ENCODE data around the gene CDH9. TPM values are rescaled to one million over a fixed set of nuclear protein-coding genes. Genes with fewer than 3 reads are reported as not detected.
A peak's percentile ranks its signal among the peaks of the same experiment; 100 is the strongest.

The CDH9 gene
- total RNA-seq, 4 donors from 2014 or later: not detected

- WGBS, 2 donors: 48 to 51% methylated on average over 2 of the region's 2 CpGs
- DNase-seq (ENCODE audit: low spot score in 2 of 2): no peak
- no peak for TF ChIP-seq POLR2A (IDR thresholded peaks at IDR 0.05)
- TF ChIP-seq CTCF (IDR thresholded peaks at IDR 0.05): no peak
- no peak overlapping the region for H3K4me3 ChIP-seq (ENCODE audit: low read depth, poor library complexity, severe bottlenecking)
- intact Hi-C loops (cut with DNase I; ENCODE audit: low total_unique reads): no loop called here
These were observed 83.2 kb downstream of the CDH9 start for GRCh38 chr5:26955161-26955560.

GRCh38 chr5:26948921-26949320 lies 89.5 kb downstream of the CDH9 start:
- WGBS, 2 donors: 76 to 81% methylated on average over 2 of the region's 2 CpGs
- intact Hi-C loops (cut with DNase I; ENCODE audit: low total_unique reads): no loop called here

GRCh38 chr5:26945901-26946300 lies 92.5 kb downstream of the CDH9 start:
- H3K4me3 ChIP-seq (ENCODE audit: low read depth, poor library complexity, severe bottlenecking): no peak overlapping the region
- DNase-seq (ENCODE audit: low spot score in 2 of 2): no peak
- TF ChIP-seq CTCF (IDR thresholded peaks at IDR 0.05) (no peak), POLR2A (IDR thresholded peaks at IDR 0.05) (no peak)
- intact Hi-C loops (cut with DNase I; ENCODE audit: low total_unique reads): no loop called here

More at GRCh38 chr5:26948921-26949320, 89.5 kb downstream of the CDH9 start:
- TF ChIP-seq CTCF (IDR thresholded peaks at IDR 0.05) (no peak), POLR2A (IDR thresholded peaks at IDR 0.05) (no peak)
- H3K4me3 ChIP-seq (ENCODE audit: low read depth, poor library complexity, severe bottlenecking): no peak overlapping the region
- DNase-seq (ENCODE audit: low spot score in 2 of 2): no peak

GRCh38 chr5:26942481-26942880 lies 95.9 kb downstream of the CDH9 start:
- WGBS, 2 donors: 32 to 34% methylated on average over 2 of the region's 2 CpGs
- TF ChIP-seq POLR2A (IDR thresholded peaks at IDR 0.05) (no peak), CTCF (IDR thresholded peaks at IDR 0.05) (no peak)
- no peak overlapping the region for H3K4me3 ChIP-seq (ENCODE audit: low read depth, poor library complexity, severe bottlenecking)
- DNase-seq (ENCODE audit: low spot score in 2 of 2): peak in 1 of 2 donors; percentile 19
- intact Hi-C loops (cut with DNase I; ENCODE audit: low total_unique reads): no loop called here

- no peak for TF ChIP-seq POLR2A (IDR thresholded peaks at IDR 0.05)
- TF ChIP-seq CTCF (IDR thresholded peaks at IDR 0.05): no peak
- H3K4me3 ChIP-seq (ENCODE audit: low read depth, poor library complexity, severe bottlenecking): no peak overlapping the region
- WGBS, 2 donors: 40 to 44% methylated on average over 1 of the region's 1 CpG
- intact Hi-C loops (cut with DNase I; ENCODE audit: low total_unique reads): no loop called here
- no peak for DNase-seq (ENCODE audit: low spot score in 2 of 2)
These were observed 97.4 kb downstream of the CDH9 start for GRCh38 chr5:26940994-26941393.

GRCh38 chr5:26932238-26932637 lies 106.1 kb downstream of the CDH9 start:
- no peak for DNase-seq (ENCODE audit: low spot score in 2 of 2)
- intact Hi-C loops (cut with DNase I; ENCODE audit: low total_unique reads): no loop called here
- TF ChIP-seq POLR2A (IDR thresholded peaks at IDR 0.05) (no peak), CTCF (IDR thresholded peaks at IDR 0.05) (no peak)
- 52 to 64% methylated on average over 2 of the region's 2 CpGs for WGBS, 2 donors
- H3K4me3 ChIP-seq (ENCODE audit: low read depth, poor library complexity, severe bottlenecking): no peak overlapping the region
